ENCODE measurements around the gene INHBC.
A peak's percentile ranks its signal among the peaks of the same experiment; 100 is the strongest.
"Not testable (repeated sequence)": the region's sequence is repeated elsewhere in the genome, so short reads cannot be mapped to it uniquely, and the experiment has no call there.

The INHBC gene

GRCh38 chr12:57487597-57488401 is 53.2 kb downstream of the INHBC start, which contains the start of gene MARS1:
MARS1 (plus strand) TSS chr12:57488068; CDS start chr12:57488091, 23 bp downstream.
- DNase-seq, result peak; percentile 82

- DNase-seq, result no peak
Observed at GRCh38 chr12:57488402-57489156, 54.0 kb downstream of the INHBC start.

- no peak for DNase-seq
Observed at GRCh38 chr12:57489157-57489641, 54.6 kb downstream of the INHBC start.

GRCh38 chr12:57490126-57490525 is 55.5 kb downstream of the INHBC start:
- no peak for DNase-seq

GRCh38 chr12:57491393-57492280 is 57.1 kb downstream of the INHBC start:
- no peak for DNase-seq

GRCh38 chr12:57495051-57495701 is 60.6 kb downstream of the INHBC start:
- DNase-seq, result not testable (repeated sequence)

GRCh38 chr12:57496822-57497221 is 62.2 kb downstream of the INHBC start:
- DNase-seq, result no peak

- DNase-seq, result no peak
Observed at GRCh38 chr12:57497223-57498131, 62.9 kb downstream of the INHBC start.

GRCh38 chr12:57498132-57498502 is 63.5 kb downstream of the INHBC start:
- no peak for DNase-seq

GRCh38 chr12:57498571-57498970 is 64.0 kb downstream of the INHBC start:
- DNase-seq, result no peak

GRCh38 chr12:57500213-57500612 is 65.6 kb downstream of the INHBC start:
- DNase-seq, result no peak

Measured in DMS79 treated with DMSO at 0.1 percent for 48 hours (cell line).